NOMO-1 treated with DMSO at 0.1 percent for 48 hours (cell line): ENCODE results near the gene MCHR1.
A peak's percentile ranks its signal among the peaks of the same experiment; 100 is the strongest.

Source experiments
- DNase-seq: peaks from one replicate; lab custom pipeline; 2025; ENCODE audit not compliant: unreplicated experiment; lab: John Stamatoyannopoulos, UW

The MCHR1 gene, protein sequence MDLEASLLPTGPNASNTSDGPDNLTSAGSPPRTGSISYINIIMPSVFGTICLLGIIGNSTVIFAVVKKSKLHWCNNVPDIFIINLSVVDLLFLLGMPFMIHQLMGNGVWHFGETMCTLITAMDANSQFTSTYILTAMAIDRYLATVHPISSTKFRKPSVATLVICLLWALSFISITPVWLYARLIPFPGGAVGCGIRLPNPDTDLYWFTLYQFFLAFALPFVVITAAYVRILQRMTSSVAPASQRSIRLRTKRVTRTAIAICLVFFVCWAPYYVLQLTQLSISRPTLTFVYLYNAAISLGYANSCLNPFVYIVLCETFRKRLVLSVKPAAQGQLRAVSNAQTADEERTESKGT

GRCh38 chr22:40679249-40679963 is at the start of gene MCHR1:
Gene MCHR1, plus strand, starts transcription at chr22:40679484. Its CDS starts 169 bp downstream, at chr22:40679653.
- DNase-seq = no peak

DNA sequence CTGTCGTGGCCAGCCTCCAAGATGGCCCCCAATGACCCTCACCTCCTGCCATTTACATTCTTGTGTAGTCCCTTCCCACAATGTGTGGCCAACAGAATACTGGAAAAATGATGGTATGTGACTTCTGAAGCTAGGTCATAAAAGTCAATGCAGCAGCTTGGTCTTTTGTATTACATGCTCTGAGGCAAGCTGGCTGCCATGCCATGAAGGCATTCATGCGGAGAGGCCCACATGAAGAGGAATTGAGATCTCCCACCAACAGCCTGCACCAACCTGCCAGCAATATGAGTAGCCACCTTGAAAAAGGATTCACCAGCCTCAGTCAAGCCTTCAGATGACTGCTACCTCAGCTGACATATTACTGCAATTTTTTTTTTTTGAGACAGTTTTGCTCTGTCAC is 47.4 kb upstream of the MCHR1 start:
- no peak for DNase-seq

DNA sequence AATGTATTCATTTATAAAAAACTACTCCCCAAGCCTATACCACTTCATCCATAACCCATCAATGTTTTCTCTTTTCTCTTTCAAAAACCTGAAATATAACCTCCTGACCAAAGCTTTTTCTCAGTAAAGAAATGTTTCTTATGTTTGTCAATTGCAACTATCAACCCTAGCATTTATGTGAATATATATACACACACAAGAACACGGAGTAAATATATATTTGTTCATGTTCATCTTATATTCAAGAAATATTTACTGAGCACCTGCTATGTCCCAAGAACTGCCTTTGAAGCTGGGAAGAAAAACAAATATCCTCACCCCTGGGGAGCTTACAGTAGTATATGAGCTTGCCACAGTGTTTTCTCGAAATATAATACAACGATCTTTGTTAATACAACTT is 46.2 kb upstream of the MCHR1 start:
- DNase-seq = no peak

DNA sequence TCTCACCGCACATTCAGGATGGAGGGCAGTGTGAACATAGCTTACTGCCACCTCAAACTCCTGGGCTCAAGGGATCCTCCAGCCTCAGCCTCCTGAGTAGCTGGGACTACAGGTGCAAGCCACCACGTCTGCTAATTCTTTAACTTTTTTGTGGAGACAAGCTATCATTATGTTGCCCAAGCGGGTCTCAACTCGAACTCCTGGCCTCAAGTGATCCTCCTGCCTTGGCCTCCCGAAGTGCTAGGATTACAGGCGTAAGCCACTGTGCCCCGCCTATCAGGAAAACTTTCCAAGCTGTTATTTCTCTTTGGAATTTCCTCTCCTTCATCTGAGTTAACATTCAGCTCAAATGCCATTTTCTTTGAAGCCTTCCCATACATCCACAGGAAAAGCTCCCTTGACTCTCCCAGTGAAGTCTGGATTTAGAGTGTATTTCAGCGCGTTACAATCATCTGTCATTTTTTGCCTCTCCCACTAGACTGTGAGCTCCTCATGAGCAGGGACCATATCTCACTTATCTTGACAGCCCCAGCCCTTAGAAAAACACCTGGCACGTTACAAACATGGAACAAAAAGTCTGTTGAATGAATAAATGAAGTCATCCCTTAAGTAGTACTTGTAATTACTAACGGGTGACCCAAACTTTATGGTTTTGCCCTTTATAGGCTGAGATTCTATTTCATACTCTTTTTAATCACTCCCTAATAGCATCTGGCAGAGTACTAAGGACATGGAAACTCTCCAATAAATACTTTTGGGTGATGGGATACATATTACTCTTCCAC is 45.0 kb upstream of the MCHR1 start:
- no peak for DNase-seq

DNA sequence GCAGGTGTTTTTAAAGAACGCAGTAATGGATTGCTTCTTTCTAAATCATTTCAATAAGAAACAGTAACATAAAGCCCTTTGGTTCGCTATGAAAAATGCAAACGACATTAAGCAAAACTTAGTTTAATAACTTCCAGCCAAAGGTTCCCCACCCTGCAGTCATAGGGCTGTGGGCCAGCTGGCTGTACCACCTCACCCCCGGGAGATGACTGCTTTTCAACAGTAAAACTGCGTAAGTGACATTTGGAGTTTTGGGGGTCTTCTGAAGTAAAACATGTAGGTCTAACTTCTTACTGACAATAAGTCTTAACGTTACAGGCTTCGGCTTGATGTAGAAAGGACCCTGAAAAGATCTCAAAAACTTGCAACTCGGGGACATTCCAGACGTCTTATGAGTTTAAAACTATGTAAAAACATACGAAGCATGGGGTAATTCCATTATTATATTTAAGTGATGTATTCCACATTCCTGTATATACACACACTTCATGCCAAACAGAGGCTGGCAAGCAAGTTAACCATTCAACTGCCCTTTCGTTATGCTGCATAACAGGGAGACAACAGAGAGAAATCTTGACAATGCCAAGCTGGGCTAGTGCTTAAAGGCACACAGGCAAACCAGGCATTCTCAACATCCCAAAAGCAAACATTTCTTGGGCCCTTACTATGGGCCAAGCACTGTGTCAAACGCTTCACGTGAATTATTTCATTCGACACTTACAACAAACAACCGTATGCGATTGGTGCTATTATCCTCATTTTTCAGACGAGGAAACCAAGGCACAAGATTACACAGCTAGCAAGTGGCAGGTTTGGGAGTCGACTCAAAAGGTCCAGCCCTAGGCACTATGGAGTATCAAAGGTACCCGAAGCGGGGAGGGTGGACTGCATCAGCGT is 44.0 kb upstream of the MCHR1 start:
- no peak for DNase-seq

DNA sequence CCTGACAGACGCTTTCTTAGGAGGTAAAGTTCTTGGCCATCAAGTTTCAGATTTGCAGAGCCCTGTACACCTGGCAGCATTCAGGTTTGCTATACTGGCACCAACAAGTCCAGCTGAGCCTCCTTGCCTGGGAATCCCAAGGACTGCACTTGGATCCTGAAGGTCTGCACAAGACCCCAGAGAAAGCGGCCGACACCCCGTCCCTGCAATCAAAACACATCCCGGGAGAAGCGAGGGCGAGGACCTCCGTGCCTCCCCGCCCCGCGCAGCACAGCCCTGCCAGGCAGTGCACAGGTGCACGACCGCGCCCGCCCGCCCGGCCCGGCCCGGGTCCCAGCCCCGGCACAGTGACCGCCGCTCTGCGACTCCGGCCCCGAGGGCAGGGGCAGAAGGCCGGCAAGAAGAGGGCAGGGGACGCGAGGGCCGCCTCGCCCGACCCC is 43.3 kb upstream of the MCHR1 start:
- DNase-seq = no peak

- DNase-seq = peak; percentile 100
Measured at GRCh38 chr22:40636380-40637182, 42.7 kb upstream of the MCHR1 start, which contains the start of gene MRTFA. Gene MRTFA, minus strand, starts transcription at chr22:40636719.

GRCh38 chr22:40637183-40638150 is 41.8 kb upstream of the MCHR1 start:
- DNase-seq = peak; percentile 72

- DNase-seq = no peak
Measured at GRCh38 chr22:40638261-40638660, 41.0 kb upstream of the MCHR1 start.

- no peak for DNase-seq
Measured at GRCh38 chr22:40641269-40641668, 38.0 kb upstream of the MCHR1 start.

- no peak for DNase-seq
Measured at GRCh38 chr22:40642316-40642715, 37.0 kb upstream of the MCHR1 start.

DNA sequence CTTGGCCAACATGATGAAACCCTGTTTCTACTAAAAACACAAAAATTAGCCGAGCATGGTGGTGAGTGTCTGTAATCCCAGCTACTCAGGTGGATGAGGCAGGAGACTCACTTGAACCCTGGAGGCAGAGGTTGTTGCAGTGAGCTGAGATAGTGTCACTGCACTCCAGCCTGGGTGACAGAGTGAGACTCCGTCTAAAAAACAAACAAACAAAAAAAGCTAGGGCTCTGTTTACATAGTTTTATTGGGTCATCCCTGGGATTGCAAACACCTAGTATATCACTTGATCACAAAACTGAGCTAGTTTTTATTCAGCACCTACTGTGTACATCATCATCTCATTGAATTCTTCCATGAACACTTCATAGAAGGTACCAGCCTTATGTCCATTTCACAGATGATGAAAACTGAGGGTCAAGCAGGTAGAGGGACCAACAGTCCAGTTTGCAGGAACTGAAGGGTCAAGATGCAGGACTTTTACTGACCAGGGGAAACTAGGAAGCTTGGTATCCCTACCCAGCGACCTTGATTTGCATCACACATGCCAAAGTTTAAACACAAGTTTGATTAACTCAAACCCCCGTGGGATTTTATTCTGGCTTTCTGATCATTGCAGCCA is 33.6 kb upstream of the MCHR1 start:
- DNase-seq = no peak

GRCh38 chr22:40648386-40648785 is 30.9 kb upstream of the MCHR1 start:
- no peak for DNase-seq

GRCh38 chr22:40651057-40651456 is 28.2 kb upstream of the MCHR1 start:
- DNase-seq = no peak

- peak; percentile 98 for DNase-seq
Measured at GRCh38 chr22:40651563-40652501, 27.5 kb upstream of the MCHR1 start.

DNA sequence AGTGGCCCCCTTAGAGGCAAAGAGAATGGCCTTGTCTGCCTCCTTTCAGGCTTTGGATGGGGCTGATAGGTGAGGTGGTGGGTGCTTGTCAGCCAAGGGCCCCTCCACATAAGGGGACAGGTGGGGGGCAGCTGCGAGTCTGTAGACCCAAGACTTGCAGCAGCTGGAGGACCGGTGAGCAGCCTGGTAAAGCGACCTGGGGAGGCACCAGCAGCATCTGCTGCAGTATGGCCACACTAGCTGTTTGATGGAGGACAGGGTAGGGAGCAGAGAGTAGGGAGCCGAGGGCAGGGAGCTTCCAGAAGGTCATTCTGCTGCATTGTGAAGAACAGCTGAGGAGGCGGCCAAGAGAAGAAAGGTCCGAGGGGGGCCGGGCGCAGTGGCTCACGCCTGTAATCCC is 25.9 kb upstream of the MCHR1 start:
- DNase-seq = no peak

DNA sequence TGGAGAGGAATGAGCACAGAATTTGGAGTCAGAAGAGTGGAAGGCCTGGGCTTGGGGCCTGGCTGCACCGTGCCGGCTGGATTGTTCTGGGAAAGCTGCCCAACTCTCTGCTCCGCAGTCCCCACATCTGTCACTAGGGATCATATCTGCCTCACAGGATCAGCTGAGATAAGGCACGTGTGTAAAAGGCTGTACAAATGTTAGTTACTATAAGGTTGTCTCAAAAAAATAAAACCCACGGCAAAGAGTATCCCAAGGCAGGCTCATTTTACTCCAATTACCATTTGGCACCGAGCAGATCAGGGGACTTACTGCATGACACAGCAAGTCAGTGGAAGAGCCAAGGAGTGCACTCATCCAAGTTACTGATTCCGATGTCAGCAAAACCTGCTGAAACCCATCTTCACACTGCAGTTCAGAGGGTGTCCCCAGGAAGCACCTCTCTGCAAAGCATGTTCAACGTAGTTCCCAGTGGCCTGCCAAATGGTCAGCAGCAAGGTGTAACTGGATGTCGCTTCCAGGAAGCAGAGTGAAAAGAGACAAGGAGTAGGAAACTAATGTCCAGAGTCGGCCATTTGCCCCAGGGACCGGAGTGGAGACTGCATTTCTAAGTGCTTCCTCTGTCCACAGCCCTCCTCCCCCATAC is 24.6 kb upstream of the MCHR1 start:
- no peak for DNase-seq
